HG02571 (cell line): Measurements from ENCODE around the gene CDC73.
"Not testable (repeated sequence)": the region's sequence is repeated elsewhere in the genome, so short reads cannot be mapped to it uniquely, and the experiment has no call there.

Experiments used
- ATAC-seq: cut with Tn5 transposase; IDR thresholded peaks from one replicate; pipeline ENCODE4 v1.9.1; 2021; ENCODE audit warnings: mild to moderate bottlenecking, moderate library complexity; ENCODE audit not compliant: unreplicated experiment

CDC73 gene

DNA sequence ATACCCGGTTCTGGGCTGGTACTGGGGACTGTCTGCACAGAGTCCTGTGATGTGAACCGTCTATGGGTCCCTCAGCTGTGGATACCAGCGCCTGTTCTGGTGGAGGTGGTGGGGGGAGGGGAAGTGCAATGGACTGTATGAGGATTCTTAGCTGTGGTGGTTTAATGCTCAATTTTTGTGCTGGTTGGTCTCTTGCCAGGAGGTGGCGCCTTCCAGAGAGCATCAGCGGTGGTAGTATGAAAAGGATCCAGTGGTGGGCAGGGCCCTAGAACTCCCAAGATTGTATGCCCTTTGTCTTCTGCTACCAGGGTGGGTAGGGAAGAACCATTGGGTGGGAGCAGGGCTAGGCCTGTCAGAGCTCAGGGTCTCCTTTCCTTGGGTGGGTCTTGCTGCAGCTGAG, 153.9 kb downstream of the CDC73 start:
- no peak for ATAC-seq

DNA sequence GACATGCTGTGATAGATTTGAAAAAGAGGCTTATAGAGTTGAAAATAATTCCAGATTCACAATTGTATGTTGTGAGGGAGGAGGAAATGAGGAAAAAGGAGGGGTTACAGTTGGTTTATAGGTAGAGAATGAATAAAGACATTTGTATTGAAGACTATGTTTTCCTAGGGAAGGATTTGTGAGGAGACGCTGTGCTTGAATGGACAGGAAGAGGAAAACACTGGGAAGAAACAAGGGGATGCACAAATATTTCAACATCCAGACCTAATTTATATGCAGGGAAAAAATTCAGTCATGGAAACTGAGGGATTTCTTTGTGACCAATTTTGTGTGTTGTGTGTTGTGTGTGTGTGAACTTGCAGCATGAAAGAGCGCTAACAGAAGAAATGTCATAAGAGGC, 157.1 kb downstream of the CDC73 start:
- ATAC-seq = no peak

DNA sequence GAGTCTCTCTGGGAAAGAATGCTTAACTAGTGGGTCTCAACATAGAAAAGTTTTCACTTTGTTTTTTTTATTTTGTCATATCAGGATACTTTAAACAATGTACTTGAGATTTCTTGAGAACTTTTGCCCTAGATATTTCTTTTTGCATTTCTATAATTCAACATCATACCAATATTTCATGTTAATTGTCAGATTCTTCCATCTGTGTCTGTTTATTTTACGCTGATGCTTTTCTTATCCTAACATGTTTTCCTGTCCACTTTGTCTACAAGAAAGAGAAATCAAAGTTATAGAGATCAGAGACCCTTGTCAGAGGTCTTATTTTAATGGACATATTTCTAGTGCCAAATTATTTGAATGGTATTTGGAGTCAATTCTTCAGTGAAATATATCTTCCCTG, 160.1 kb downstream of the CDC73 start:
- ATAC-seq = no peak

GRCh38 chr1:193283016-193283415, 161.2 kb downstream of the CDC73 start:
- no peak for ATAC-seq

GRCh38 chr1:193284219-193284618, 162.4 kb downstream of the CDC73 start:
- ATAC-seq = no peak

DNA sequence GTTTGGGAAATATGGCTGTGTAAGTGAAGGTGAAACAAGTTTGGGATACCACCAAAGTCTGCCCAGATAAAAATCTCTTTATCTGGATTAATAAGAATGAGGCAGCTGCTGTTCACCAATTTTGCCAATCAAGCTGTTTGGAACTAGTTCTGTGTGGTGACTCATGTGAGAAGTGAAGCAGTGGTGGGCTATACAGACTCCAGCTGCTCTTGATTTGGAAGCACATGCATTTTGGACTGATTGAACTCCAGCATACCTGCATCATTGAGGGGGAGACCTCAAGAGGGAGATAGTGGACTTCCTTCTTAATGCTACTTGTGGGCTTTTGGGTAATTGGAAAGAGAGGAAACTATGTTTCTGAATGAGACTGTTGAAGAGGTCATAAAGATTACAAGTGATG, 163.8 kb downstream of the CDC73 start:
- ATAC-seq = no peak

DNA sequence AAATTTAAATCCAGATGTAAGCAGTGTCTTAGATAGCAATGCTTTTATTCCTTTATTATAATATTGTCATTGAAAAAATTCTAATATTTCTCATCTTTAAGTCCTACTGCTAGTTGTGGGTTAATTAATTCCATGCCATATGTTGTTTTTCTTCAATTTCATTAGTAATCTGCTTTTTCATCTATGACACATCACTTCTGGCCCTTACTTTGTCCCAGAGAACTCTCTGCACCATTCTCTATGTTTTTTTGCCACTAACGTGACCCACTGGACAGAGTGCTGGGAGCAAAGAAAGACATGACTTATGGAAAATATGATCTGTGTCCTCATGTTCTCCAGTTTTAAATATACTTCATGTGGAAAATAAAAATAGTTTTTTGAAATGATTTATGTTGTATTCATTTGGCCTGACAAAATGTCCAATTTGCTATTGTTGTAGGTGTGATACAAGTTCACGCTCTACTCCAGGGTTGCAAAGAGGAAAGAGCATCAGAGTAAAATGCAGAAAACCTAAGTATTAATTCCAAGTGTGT, 166.8 kb downstream of the CDC73 start:
- ATAC-seq = not testable (repeated sequence)

DNA sequence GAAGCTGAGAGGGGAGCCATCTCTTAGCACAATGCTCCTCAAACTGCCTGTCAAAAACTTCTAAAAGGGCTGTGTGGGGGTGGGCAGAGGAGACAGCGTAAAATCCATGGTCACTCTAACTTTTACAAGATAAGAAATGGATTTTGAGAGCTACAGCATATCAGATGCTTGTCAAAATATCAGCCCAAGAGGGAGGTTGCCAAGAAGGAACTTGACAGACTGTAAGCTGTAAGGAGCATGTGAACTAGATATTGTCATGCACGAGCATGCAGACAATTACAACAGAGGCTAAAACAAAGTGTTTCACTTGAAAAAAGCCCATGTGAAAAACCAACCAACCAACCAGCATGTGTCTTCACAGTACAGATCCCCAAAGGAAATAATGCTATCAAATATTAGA, 171.9 kb downstream of the CDC73 start:
- no peak for ATAC-seq

DNA sequence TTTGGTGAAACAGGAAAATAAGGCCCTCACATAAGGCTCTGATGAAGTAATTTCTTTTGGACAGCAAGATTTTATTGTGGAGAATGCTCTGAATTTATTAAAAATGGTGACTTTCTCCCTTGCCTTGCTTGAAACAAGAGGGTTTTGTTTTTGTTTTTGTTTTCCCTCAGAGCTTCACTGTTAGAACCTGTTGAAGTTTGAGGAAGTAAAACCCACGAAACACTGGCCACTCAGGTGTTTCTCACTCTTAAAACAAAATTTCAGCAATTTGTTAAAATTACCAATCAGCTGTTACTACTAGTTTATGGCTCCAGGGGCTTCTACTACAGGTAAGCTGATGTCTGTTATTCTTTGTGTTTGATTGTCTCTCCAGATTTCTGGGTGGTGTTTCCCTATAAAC, 177.2 kb downstream of the CDC73 start:
- peak; percentile 69 for ATAC-seq

GRCh38 chr1:193301746-193302145, 179.9 kb downstream of the CDC73 start:
- no peak for ATAC-seq

- ATAC-seq = no peak
Measured at GRCh38 chr1:193303849-193304248, 182.0 kb downstream of the CDC73 start.
